ENCODE data around the gene PLXNA4.

PLXNA4 gene

DNA sequence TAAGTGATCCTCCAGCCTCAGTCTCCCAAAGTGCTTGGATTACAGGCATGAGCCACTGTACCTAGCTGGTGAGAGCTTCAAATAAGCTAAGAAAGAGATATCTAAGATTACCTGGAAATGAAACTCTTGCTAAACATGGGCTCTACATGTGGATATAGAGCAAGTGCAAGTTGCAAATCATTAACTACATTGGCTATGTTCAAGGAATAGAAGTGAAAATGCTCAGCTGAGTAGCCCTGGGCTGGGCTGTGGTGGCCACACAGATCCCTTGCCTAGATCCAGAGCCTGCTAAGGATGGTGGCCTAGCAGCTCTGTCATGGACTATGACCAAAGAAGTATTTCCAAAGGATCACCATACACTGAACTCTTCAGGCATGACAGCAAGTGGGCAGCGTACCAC is 209.3 kb downstream of the PLXNA4 start:
- H3K4me3 ChIP-seq (ENCODE audit: low read depth, low read length) = no peak overlapping the region
- DNase-seq (ENCODE audit: low read depth) = no peak
- no peak for TF ChIP-seq CTCF (IDR thresholded peaks at IDR 0.05; ENCODE audit: insufficient read depth, low read depth, low read length, missing control alignments)

DNA sequence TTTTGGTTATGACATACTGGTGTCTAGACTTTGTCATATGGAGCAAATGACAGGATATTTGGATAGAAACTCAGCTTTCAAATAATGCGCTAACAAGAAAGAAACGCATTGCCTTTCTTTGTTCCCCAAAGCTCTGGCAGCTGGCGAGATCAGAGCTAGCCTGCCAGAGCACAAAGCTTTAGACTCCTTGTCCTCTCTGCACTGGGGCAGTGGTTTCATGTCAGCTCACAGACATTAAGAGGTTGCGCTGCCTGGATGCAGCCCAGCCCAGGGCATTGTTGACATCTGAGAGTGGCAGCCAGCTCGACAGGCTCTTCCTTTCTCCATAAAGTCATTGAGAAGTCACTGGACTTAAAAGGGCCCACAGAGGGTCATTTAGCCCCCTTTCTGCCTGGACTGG is 212.0 kb downstream of the PLXNA4 start:
- no peak for TF ChIP-seq CTCF (IDR thresholded peaks at IDR 0.05; ENCODE audit: insufficient read depth, low read depth, low read length, missing control alignments)
- no peak for DNase-seq (ENCODE audit: low read depth)
- H3K4me3 ChIP-seq (ENCODE audit: low read depth, low read length) = no peak overlapping the region

GRCh38 chr7:132362059-132362458 is 214.2 kb downstream of the PLXNA4 start:
- no peak overlapping the region for H3K4me3 ChIP-seq (ENCODE audit: low read depth, low read length)
- no peak for DNase-seq (ENCODE audit: low read depth)
- TF ChIP-seq CTCF (IDR thresholded peaks at IDR 0.05; ENCODE audit: insufficient read depth, low read depth, low read length, missing control alignments) = no peak

DNA sequence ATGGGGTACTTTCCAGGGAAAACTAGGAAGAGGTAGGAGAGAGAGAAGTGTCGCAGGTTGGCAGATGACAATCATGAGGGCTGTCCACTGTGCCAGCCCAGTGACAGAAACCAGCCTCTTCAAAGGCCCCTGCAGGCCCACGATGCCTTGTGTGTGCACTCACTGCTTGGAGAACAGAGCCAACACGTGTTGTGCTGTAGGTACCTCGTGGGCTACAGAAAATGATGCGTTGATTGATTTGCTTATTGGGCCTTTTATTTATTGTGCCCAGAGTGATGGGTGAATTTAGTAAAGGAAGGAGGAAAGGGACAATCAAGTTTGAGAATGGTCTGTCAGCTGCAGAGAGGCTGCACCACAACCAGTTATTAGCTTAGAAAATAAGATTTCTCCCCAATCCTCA is 215.1 kb downstream of the PLXNA4 start:
- no peak for DNase-seq (ENCODE audit: low read depth)
- no peak for TF ChIP-seq CTCF (IDR thresholded peaks at IDR 0.05; ENCODE audit: insufficient read depth, low read depth, low read length, missing control alignments)
- no peak overlapping the region for H3K4me3 ChIP-seq (ENCODE audit: low read depth, low read length)

DNA sequence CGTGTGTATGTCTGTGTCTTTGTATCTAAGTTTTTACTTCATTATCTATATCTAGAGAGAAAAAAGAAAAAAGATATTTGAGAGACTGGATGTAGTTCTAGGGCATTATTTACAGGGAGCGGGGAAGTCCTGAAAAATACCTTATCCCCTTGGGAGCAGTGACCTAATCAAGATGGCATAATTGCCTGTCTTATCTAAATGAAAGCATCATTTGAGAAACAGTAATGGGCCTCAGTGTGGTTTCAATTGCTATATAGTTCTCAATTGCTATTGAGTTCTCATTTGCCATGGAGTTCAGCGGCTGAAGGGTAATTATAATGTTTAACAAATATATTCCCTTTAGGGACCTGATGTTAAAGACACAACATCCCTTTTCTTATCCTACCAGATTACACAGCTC is 216.5 kb downstream of the PLXNA4 start:
- TF ChIP-seq CTCF (IDR thresholded peaks at IDR 0.05; ENCODE audit: insufficient read depth, low read depth, low read length, missing control alignments) = no peak
- H3K4me3 ChIP-seq (ENCODE audit: low read depth, low read length) = no peak overlapping the region
- no peak for DNase-seq (ENCODE audit: low read depth)

DNA sequence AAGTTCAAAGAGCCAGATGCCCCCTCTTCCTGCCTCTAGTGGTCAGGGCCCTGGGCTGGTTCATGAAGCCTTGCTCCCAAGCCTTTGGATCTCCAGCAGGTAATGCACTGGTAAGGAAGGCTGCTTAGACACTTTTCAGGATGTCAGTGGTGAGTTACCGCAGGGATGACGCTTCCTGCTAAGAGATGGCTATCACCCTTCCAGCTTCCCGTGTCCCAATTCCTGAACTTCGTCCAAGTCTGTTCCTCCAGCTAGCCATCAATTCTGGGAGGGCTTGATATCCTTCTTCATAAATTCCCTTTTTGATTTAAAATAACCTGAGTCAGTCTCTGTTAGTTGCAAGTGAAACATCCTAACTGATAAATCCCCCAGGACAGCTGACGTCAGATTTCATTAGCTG is 221.2 kb downstream of the PLXNA4 start:
- TF ChIP-seq CTCF (IDR thresholded peaks at IDR 0.05; ENCODE audit: insufficient read depth, low read depth, low read length, missing control alignments) = no peak
- H3K4me3 ChIP-seq (ENCODE audit: low read depth, low read length) = no peak overlapping the region
- no peak for DNase-seq (ENCODE audit: low read depth)

DNA sequence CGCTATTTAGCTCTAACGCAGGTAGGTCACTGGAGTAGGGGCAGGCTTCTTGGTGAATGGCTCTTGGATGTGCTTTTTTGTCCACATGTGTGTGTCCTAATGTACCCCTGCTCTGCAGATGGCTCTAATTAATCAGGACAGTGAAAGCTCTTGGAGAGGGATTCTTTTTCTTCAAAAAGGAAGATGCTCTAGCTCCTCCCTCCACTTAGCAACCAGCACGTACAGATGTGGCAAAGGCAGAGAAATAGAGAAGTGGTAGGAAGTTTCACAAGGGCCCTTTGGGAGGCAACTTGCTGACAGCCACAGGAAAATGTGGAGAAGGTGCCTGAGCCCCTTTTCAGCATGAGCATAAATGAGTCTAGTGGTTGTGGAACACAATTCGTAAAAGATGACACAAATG is 221.7 kb downstream of the PLXNA4 start:
- DNase-seq (ENCODE audit: low read depth) = no peak
- TF ChIP-seq CTCF (IDR thresholded peaks at IDR 0.05; ENCODE audit: insufficient read depth, low read depth, low read length, missing control alignments) = no peak
- H3K4me3 ChIP-seq (ENCODE audit: low read depth, low read length) = no peak overlapping the region

Measured in GM12865 (cell line).